ENCODE measurements around the gene FXYD2. TPM values are rescaled to one million over a fixed set of nuclear protein-coding genes. Genes with fewer than 3 reads are reported as not detected.

FXYD2 gene
- total and polyA plus RNA-seq, 2 donors (not counting 1 experiment from before 2014, with no cell fraction given) = 0.18 to 0.33 TPM

DNA sequence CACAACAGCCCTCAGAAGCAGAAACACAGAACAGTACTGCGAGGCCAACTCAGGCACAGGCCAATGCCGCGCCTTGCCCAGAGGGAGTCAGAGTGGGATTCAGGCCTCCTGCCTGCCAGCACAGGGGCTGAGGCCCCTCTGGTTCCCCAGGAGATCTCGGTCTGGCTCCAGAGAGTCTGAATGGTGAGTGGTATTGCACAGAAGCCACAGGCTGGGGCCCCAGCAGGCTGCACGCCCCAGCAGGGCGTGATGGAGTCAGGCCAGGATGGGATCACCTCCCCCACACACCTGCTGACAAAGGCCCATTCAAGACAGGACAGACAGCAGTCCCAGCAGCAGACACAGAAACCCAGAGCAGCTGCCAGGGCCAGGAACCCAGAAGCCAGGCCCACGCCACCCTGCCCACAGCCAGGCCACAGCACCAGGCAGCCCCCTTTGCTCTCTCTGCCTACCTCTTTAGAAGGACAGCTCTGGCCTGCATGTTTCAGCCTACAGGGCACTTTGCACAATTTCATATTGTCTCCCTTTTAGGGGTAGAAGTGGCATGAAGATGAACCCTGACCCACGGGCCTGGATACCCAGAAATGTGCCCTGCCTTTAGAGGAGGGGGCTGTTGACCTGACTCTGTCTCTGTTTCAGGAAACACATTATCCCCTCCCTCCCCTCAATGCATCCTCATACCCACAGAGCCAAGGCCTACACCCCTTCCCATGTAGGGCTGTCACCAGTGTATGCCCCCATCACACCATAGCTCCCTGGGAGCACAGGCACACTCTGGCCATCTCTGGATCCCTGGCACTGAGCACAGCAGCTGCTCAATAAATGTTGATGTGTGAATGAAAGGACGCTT lies 45.8 kb upstream of the FXYD2 start:
- Histone ChIP-seq H3K79me2 (ENCODE audit: control insufficient read depth, insufficient read depth, low read length) (no peaks in the 10 kb centered on the region), H2AFZ (ENCODE audit: low read length) (no peak overlapping the region), H3K27ac (ENCODE audit: insufficient read depth, low read length) (no peak overlapping the region), H3K4me3 (replicated peaks in 1 of 4; ENCODE audit: control extremely low read depth in 1 of 4, insufficient read depth in 1 of 4, low read depth in 3 of 4, low read length in 4 of 4) (no peak overlapping the region), H4K20me1 (ENCODE audit: control insufficient read depth, extremely low read depth, insufficient read depth, low read length) (no peaks in the 10 kb centered on the region), H3K9me3 (ENCODE audit: control insufficient read depth, insufficient read depth, low read depth, low read length) (no peaks in the 10 kb centered on the region), H3K4me2 (ENCODE audit: extremely low read depth, insufficient read depth, low read length) (no peak overlapping the region), H3K27me3 (ENCODE audit: control insufficient read depth, insufficient read depth, low read length) (peaks cover 13% of the 10 kb centered on the region), H3K9ac (ENCODE audit: insufficient read depth, low read length) (no peak overlapping the region), H3K36me3 (ENCODE audit: control insufficient read depth, insufficient read depth, low read length) (no peaks in the 10 kb centered on the region), H3K4me1 (ENCODE audit: control insufficient read depth, extremely low read depth, insufficient read depth, low read length) (no peaks in the 10 kb centered on the region)
- no peak for DNase-seq (ENCODE audit: low read depth in 2 of 2)
- TF ChIP-seq EZH2 (IDR thresholded peaks at IDR 0.05; ENCODE audit: low read length, missing control alignments) (no peak), CTCF (conservative IDR thresholded peaks at IDR 0.05 in 1 of 2, IDR thresholded peaks at IDR 0.05 in 1 of 2; ENCODE audit: low read depth in 1 of 2, low read length in 2 of 2) (no peak)

DNA sequence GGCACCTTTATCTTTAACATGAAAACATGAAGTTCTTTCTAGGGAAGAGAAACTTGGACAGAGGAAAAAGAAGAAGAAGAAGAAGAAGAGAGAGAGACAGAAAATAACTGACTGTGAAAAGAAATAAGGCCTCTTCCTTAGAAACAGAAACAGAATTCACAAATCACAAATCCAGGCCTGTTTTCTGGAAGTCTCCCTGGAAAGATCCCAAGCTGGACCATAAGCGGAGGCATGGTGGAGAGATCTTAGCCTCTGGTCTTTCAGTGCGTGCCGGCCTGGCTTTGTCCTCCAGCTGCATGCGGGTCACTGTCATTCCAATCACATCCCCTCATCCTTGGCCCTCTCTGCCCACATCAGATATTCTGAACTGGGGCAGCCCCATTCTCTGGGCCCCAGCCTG lies 45.1 kb upstream of the FXYD2 start:
- Histone ChIP-seq H3K27ac (ENCODE audit: insufficient read depth, low read length) (no peak overlapping the region), H4K20me1 (ENCODE audit: control insufficient read depth, extremely low read depth, insufficient read depth, low read length) (no peaks in the 10 kb centered on the region)

More for the DNA sequence above, 45.1 kb upstream of the FXYD2 start:
- no peak overlapping the region for H3K4me2 ChIP-seq (ENCODE audit: extremely low read depth, insufficient read depth, low read length)
- TF ChIP-seq CTCF (conservative IDR thresholded peaks at IDR 0.05 in 1 of 2, IDR thresholded peaks at IDR 0.05 in 1 of 2; ENCODE audit: low read depth in 1 of 2, low read length in 2 of 2) (no peak), EZH2 (IDR thresholded peaks at IDR 0.05; ENCODE audit: low read length, missing control alignments) (no peak)
- no peaks in the 10 kb centered on the region for H3K79me2 ChIP-seq (ENCODE audit: control insufficient read depth, insufficient read depth, low read length)
- no peaks in the 10 kb centered on the region for H3K4me1 ChIP-seq (ENCODE audit: control insufficient read depth, extremely low read depth, insufficient read depth, low read length)
- H3K27me3 ChIP-seq (ENCODE audit: control insufficient read depth, insufficient read depth, low read length) = peaks cover 7% of the 10 kb centered on the region
- H3K36me3 ChIP-seq (ENCODE audit: control insufficient read depth, insufficient read depth, low read length) = no peaks in the 10 kb centered on the region
- no peaks in the 10 kb centered on the region for H3K9me3 ChIP-seq (ENCODE audit: control insufficient read depth, insufficient read depth, low read depth, low read length)
- no peak overlapping the region for H3K4me3 ChIP-seq (replicated peaks in 1 of 4; ENCODE audit: control extremely low read depth in 1 of 4, insufficient read depth in 1 of 4, low read depth in 3 of 4, low read length in 4 of 4)
- H3K9ac ChIP-seq (ENCODE audit: insufficient read depth, low read length) = no peak overlapping the region
- DNase-seq (ENCODE audit: low read depth in 2 of 2) = no peak
- H2AFZ ChIP-seq (ENCODE audit: low read length) = no peak overlapping the region
